Activated T-cell treated with anti-CD3 and anti-CD28 coated beads for 1 hour (primary cell): Measurements from ENCODE around the gene SBF2.
"Not testable (repeated sequence)": the region's sequence is repeated elsewhere in the genome, so short reads cannot be mapped to it uniquely, and the experiment has no call there.

Source experiments
- DNase-seq: peaks from one replicate; pipeline ENCODE4 v3.0.0-alpha.2; 2020; ENCODE audit warnings: low read depth

SBF2 gene

GRCh38 chr11:10164621-10165020 is 129.4 kb downstream of the SBF2 start:
- no peak for DNase-seq

GRCh38 chr11:10162222-10162621 is 131.8 kb downstream of the SBF2 start:
- DNase-seq: no peak

- DNase-seq: no peak
Measured at GRCh38 chr11:10160350-10160749, 133.7 kb downstream of the SBF2 start.

GRCh38 chr11:10158461-10158860 is 135.6 kb downstream of the SBF2 start:
- no peak for DNase-seq

- no peak for DNase-seq
Measured at GRCh38 chr11:10155793-10156490, 138.1 kb downstream of the SBF2 start.

- DNase-seq: no peak
Measured at GRCh38 chr11:10150800-10151199, 143.2 kb downstream of the SBF2 start.

- no peak for DNase-seq
Measured at GRCh38 chr11:10149553-10149952, 144.5 kb downstream of the SBF2 start.

GRCh38 chr11:10147195-10147594 is 146.8 kb downstream of the SBF2 start:
- no peak for DNase-seq

GRCh38 chr11:10144954-10145353 is 149.1 kb downstream of the SBF2 start:
- no peak for DNase-seq

- no peak for DNase-seq
Measured at GRCh38 chr11:10139656-10140055, 154.4 kb downstream of the SBF2 start.

GRCh38 chr11:10139143-10139542 is 154.9 kb downstream of the SBF2 start:
- DNase-seq: no peak

GRCh38 chr11:10134975-10135481 is 159.0 kb downstream of the SBF2 start:
- no peak for DNase-seq

GRCh38 chr11:10134226-10134625 is 159.8 kb downstream of the SBF2 start:
- not testable (repeated sequence) for DNase-seq

- not testable (repeated sequence) for DNase-seq
Measured at GRCh38 chr11:10133251-10133650, 160.8 kb downstream of the SBF2 start.

- DNase-seq: no peak
Measured at GRCh38 chr11:10130875-10131274, 163.1 kb downstream of the SBF2 start.

- DNase-seq: not testable (repeated sequence)
Measured at GRCh38 chr11:10129184-10129583, 164.8 kb downstream of the SBF2 start.

GRCh38 chr11:10125522-10126133 is 168.4 kb downstream of the SBF2 start:
- DNase-seq: no peak

- no peak for DNase-seq
Measured at GRCh38 chr11:10122326-10123197, 171.5 kb downstream of the SBF2 start.

GRCh38 chr11:10118865-10119264 is 175.2 kb downstream of the SBF2 start:
- DNase-seq: no peak

- DNase-seq: no peak
Measured at GRCh38 chr11:10117709-10118351, 176.2 kb downstream of the SBF2 start.

- no peak for DNase-seq
Measured at GRCh38 chr11:10116588-10116987, 177.4 kb downstream of the SBF2 start.
